ENCODE data around the gene PGGHG.

Gene PGGHG

DNA sequence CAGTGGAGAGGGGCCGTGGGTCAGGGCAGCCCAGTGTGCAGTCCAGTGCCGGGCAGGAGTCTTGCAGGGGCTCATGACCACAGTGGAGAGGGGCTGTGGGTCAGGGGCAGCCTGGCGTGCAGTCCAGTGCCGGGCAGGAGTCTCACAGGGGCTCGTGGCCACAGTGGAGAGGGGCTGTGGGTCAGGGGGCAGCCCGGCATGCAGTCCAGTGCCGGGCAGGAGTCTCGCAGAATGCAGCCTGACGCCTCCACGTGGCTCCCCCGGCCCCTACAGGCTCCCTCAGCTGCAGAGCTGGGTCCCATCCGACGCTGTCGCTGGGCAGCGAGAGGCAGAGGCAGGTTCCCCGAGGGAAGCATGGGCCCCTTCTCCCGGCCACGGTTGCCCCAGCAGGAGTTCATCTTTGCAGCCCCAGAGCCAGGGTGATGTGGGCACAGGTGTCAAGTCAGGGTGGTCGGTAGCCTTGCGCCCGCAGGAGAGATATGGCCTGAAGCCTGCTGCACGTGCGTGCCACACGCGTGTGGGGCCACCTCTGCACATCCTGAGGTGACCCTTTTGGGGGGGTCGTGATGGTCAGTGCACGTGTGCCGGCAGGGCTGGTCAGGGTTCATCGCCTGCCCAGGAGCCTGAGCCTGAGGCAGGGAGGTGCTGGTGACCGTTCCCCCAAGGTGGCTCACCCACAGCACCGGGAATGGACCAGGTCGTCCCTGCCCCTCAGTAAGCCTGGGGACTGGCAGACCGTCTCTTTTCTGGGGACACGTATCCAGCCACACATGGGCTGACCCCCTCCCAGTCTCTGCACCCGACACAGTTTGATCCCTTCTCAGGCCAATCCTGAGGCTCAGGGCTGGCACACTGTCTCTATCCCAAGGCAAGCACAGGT lies 7.5 kb downstream of the PGGHG start:
- POLR2A ChIA-PET = no interaction called here
- TF ChIP-seq, protein P1, sequence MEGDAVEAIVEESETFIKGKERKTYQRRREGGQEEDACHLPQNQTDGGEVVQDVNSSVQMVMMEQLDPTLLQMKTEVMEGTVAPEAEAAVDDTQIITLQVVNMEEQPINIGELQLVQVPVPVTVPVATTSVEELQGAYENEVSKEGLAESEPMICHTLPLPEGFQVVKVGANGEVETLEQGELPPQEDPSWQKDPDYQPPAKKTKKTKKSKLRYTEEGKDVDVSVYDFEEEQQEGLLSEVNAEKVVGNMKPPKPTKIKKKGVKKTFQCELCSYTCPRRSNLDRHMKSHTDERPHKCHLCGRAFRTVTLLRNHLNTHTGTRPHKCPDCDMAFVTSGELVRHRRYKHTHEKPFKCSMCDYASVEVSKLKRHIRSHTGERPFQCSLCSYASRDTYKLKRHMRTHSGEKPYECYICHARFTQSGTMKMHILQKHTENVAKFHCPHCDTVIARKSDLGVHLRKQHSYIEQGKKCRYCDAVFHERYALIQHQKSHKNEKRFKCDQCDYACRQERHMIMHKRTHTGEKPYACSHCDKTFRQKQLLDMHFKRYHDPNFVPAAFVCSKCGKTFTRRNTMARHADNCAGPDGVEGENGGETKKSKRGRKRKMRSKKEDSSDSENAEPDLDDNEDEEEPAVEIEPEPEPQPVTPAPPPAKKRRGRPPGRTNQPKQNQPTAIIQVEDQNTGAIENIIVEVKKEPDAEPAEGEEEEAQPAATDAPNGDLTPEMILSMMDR (IDR thresholded peaks at IDR 0.05; ENCODE audit: control extremely low read depth, extremely low read depth, low read depth, missing control alignments) = no peak
- DNase-seq (ENCODE audit: extremely low spot score) = no peak
- CTCF ChIA-PET = interaction anchor here (0.9 kb wide), 1 partner anchor 93 kb away, joined by 3 read pairs; no protein-coding TSS in a partner anchor

DNA sequence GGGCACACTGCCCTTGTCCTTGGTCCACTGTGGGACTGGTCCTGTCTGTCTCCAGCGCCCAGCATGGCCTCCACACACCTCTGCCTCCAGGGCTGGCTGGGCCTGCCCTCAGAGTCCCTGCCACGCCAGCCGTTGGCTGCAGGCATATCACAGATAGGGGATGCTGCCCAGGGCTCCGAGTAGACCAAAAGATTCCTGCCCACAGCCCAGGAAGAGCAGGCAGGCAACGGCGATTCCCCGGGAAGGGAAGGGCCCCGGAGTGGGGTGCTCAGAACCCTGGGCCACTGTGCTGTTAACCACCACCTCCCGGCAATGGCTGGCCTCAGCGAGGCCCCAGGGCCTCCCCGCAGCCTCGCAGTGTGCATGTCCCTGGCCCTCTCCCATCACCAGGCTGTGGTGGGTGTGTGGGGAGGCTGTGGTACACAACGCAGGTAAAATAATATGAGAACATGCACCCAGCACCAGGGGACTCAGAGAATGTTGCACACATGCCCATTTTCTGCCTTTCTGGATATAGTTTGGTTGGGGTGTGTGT lies 8.2 kb downstream of the PGGHG start:
- DNase-seq (ENCODE audit: extremely low spot score) = no peak
- TF ChIP-seq, protein P1 (IDR thresholded peaks at IDR 0.05; ENCODE audit: control extremely low read depth, extremely low read depth, low read depth, missing control alignments) = no peak
- CTCF ChIA-PET = no interaction called here
- POLR2A ChIA-PET = no interaction called here

DNA sequence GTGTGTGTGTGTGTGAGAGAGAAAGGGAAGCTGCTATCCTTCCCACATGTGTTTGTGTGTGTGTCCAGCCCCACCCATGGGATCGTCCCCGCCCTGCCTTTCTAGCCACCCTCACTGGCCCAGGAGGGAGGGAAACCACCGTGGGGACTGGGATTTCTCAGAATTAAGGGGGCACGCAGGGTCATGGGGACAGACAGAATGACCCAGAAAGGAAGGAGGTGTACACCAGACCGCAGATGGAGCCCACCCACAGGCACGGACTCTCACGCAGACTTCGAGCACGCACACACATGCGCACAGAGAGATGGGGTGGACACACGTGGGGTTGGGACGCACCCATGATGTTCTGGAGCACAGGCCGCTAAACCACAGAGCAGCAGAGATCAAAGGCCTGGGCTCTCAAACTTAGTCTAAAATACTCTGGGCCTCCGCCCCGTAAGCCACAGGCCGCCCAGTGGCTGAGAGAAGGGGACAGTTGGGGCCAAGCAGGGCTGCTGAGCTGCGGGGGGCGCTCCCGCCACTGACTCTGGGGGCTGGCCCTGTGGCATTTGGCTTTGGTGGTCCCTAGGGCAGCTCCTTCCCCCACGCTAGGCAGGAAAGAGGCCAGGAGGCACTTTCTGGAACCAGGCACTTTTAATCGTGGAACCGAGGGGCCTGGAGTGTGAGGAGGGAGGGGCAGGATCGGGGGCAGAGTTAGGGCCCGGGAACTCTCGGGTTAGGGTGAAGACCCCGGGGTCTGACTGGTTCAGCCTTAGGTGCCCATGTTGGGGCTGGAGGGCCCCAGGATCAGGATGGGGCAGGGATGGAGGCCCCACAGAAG lies 8.9 kb downstream of the PGGHG start:
- ChIA-PET POLR2A (no interaction called here), CTCF (interaction anchor here (0.6 to 2.0 kb wide), 2 partner anchors 47 to 69 kb away, joined by 3 to 13 read pairs; no protein-coding TSS in a partner anchor)
- DNase-seq (ENCODE audit: extremely low spot score) = no peak

DNA sequence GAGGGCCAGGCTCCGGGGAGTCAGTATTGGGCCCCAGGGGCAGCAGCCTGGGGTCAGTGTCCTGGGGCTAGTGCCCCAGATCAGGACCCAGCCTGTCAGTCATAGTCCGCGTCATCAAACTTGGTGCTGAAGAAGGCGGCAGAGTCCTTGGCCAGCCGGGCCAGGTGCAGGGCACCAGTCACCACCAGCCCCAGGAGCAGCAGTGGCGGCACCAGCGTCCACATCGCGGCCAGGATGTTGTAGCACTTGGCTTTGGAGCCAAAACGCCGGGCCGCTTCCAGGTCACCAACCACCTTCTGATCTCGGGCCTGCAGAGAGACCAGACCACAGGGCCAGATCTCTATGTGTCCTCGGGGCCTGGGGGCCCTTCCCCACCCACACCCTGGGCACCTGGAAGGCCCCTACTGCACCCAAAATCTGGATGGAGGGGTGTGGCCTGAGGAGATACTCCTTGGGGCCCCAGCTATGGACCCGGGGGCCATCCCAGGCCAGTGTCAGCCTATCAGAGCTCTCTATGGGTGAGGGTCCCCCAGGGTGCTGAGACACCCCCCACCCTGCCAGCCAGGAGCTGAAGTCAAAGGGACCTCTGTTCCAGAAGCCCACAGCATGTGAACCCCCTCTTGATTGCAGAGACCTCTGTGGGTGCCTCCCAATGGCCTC lies 9.6 kb downstream of the PGGHG start:
- ChIA-PET POLR2A (no interaction called here), CTCF (interaction anchor here (1.2 to 2.0 kb wide), 3 partner anchors 40 to 220 kb away, joined by 3 to 13 read pairs (median 3); no protein-coding TSS in a partner anchor)
- TF ChIP-seq, protein P1 (IDR thresholded peaks at IDR 0.05; ENCODE audit: control extremely low read depth, extremely low read depth, low read depth, missing control alignments) = no peak
- no peak for DNase-seq (ENCODE audit: extremely low spot score)

More for the DNA sequence above, 8.9 kb downstream of the PGGHG start:
- TF ChIP-seq, protein P1 (IDR thresholded peaks at IDR 0.05; ENCODE audit: control extremely low read depth, extremely low read depth, low read depth, missing control alignments) = no peak

DNA sequence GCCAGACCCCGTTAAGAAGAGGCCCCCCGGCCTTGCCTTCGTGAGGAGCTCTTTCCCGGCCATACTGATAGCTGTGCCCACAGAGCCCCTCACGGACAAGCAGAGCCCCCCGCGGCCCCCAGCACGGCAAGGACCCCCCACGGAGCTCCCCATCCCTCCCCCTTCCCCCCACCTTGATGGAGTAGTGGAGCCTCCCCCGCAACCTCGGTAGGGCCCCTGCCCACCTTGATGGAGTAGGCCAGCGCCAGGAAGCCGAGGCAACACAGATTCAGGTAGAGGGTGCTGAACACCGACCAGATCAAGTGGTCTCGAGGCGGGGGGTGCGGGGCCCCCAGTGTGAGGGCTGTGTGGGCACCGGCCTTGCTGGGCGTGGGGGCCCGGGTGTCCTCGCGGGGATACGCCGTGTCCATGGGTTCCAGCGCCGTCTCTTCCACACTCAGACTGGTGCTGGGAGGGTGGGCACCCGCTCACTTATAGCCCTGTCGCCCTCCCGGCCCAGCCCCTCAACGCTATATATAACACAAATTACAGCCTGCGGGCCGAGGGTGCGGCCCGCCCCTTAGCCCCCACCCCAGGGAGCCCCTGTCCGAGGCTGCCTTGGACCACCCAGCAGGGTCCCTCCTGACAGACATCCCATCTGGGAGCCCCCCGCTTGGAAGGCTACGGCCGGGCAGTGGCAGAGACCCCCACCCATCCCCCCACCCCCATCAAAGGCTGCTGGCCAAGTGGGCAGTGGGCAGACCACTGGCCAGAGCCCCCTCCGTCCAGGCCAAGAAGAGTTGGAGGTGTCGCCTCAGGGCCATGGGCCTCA lies 10.4 kb downstream of the PGGHG start, which contains the start of gene IFITM5:
TSS of gene IFITM5 (minus strand) at position 446 of the 811 bp plus-strand sequence. CDS start at position 410, 36 bp downstream.
- TF ChIP-seq, protein P1 (IDR thresholded peaks at IDR 0.05; ENCODE audit: control extremely low read depth, extremely low read depth, low read depth, missing control alignments) = no peak
- POLR2A ChIA-PET = no interaction called here
- no peak for DNase-seq (ENCODE audit: extremely low spot score)
- CTCF ChIA-PET = interaction anchor here (1.2 to 2.0 kb wide), 4 partner anchors 13 to 220 kb away, joined by 3 to 13 read pairs (median 4); no protein-coding TSS in a partner anchor

All from GM10248 (cell line).